Measurements from ENCODE around the gene FMNL2. TPM values are rescaled to one million over a fixed set of nuclear protein-coding genes. Genes with fewer than 3 reads are reported as not detected.

The FMNL2 gene
- total RNA-seq, 1 experiment from 2014 or later, result 33.6 TPM

DNA sequence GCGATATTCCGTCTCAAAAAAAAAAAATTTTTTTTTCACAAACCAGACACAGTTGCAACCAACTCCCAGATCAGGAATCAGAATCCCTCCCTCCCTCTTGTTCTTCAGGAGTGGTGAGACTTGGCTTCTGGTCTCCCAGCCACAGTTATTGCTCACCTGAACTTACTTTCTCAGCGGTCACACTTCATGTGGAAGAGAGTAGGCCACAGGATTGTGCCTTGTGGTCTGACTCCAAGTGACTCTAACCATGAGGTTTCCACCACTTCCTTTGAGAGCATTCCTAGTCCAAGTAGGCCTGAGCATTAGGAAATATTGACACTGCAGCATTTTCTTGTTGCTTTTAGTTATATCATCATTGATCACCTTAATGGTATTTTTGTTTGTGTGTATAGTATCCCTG, 12.1 kb downstream of the FMNL2 start:
- Histone ChIP-seq H2BK20ac (ENCODE audit: low read depth, low read length, poor library complexity, severe bottlenecking) (no peak overlapping the region), H4K5ac (ENCODE audit: insufficient read length, low read depth, low read length) (no peak overlapping the region), H4K91ac (ENCODE audit: insufficient read length, low read depth, low read length) (no peak overlapping the region), H3K23ac (ENCODE audit: insufficient read length, low read depth, low read length) (no peak overlapping the region), H2BK12ac (ENCODE audit: insufficient read length, low read depth, low read length) (no peak overlapping the region), H2BK120ac (ENCODE audit: low read depth, low read length, poor library complexity, severe bottlenecking) (no peak overlapping the region), H3K79me1 (ENCODE audit: insufficient read depth, low read depth, low read length, poor library complexity, severe bottlenecking) (no peaks in the 10 kb centered on the region), H3T11ph (ENCODE audit: low read length) (no peak overlapping the region), H4K8ac (replicated peaks; ENCODE audit: insufficient read length, low read depth, low read length) (no peak overlapping the region), H2BK15ac (ENCODE audit: low read depth, low read length) (no peak overlapping the region), H3K9ac (ENCODE audit: extremely low read depth, insufficient read length, low read length) (no peak overlapping the region), H3K56ac (ENCODE audit: insufficient read length, low read depth, low read length) (no peak overlapping the region), H2AFZ (ENCODE audit: low read length) (no peak overlapping the region), H3K79me2 (ENCODE audit: insufficient read depth, low read length) (peaks cover 7% of the 10 kb centered on the region; the same call in 1 of the 2 replicates), H3K23me2 (ENCODE audit: insufficient read length, low read depth, low read length, poor library complexity, severe bottlenecking) (no peaks in the 10 kb centered on the region), H3K4me2 (ENCODE audit: insufficient read depth, insufficient read length, low read length) (no peak overlapping the region), H2AK5ac (ENCODE audit: insufficient read length, low read length) (no peak overlapping the region), H3K9me3 (ENCODE audit: control insufficient read depth, low read depth, low read length) (no peaks in the 10 kb centered on the region), H4K20me1 (ENCODE audit: control insufficient read depth, insufficient read depth, insufficient read length) (no peaks in the 10 kb centered on the region), H3K18ac (ENCODE audit: insufficient read length, low read depth, low read length) (no peak overlapping the region), H3K27me3 (ENCODE audit: insufficient read depth, low read length) (no peaks in the 10 kb centered on the region), H3K4me1 (ENCODE audit: insufficient read depth, low read length) (no peaks in the 10 kb centered on the region; the same call in 1 of the 2 replicates), H2BK5ac (ENCODE audit: insufficient read length, low read length) (no peak overlapping the region), H3K14ac (ENCODE audit: insufficient read depth, low read length) (no peak overlapping the region), H3K27ac (ENCODE audit: insufficient read length, low read depth, low read length) (no peak overlapping the region), H3K4ac (ENCODE audit: low read depth, low read length) (no peak overlapping the region)
- no peak overlapping the region for H3K4me3 Mint-ChIP-seq
- TF ChIP-seq, protein P1, sequence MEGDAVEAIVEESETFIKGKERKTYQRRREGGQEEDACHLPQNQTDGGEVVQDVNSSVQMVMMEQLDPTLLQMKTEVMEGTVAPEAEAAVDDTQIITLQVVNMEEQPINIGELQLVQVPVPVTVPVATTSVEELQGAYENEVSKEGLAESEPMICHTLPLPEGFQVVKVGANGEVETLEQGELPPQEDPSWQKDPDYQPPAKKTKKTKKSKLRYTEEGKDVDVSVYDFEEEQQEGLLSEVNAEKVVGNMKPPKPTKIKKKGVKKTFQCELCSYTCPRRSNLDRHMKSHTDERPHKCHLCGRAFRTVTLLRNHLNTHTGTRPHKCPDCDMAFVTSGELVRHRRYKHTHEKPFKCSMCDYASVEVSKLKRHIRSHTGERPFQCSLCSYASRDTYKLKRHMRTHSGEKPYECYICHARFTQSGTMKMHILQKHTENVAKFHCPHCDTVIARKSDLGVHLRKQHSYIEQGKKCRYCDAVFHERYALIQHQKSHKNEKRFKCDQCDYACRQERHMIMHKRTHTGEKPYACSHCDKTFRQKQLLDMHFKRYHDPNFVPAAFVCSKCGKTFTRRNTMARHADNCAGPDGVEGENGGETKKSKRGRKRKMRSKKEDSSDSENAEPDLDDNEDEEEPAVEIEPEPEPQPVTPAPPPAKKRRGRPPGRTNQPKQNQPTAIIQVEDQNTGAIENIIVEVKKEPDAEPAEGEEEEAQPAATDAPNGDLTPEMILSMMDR (conservative IDR thresholded peaks at IDR 0.05), result no peak
- H3K27ac Mint-ChIP-seq, result no peak overlapping the region
- peaks cover 18 to 21% (median 20%) of the 10 kb centered on the region in 3 experiments for H3K36me3 Mint-ChIP-seq (ENCODE audit: insufficient read depth in 1 of 3, low read depth in 3 of 3)
- DNase-seq, result no peak
- WGBS (ENCODE audit: extremely low coverage, insufficient read length, low lambda C conversion rate), result no CpG with 5 or more reads among the region's 3 CpGs
- no peaks in the 10 kb centered on the region; the same call in 1 of the 2 replicates for H3K27me3 Mint-ChIP-seq (ENCODE audit: low read depth)
- peaks cover 0 to 2% of the 10 kb centered on the region in 2 experiments; a peak in 2 of 5 replicates for H3K9me3 Mint-ChIP-seq
- peaks cover 19 to 26% of the 10 kb centered on the region in 2 experiments for H3K4me1 Mint-ChIP-seq

Data from H9 (cell line).